ENCODE results near the gene C1orf167.

C1orf167 gene

DNA sequence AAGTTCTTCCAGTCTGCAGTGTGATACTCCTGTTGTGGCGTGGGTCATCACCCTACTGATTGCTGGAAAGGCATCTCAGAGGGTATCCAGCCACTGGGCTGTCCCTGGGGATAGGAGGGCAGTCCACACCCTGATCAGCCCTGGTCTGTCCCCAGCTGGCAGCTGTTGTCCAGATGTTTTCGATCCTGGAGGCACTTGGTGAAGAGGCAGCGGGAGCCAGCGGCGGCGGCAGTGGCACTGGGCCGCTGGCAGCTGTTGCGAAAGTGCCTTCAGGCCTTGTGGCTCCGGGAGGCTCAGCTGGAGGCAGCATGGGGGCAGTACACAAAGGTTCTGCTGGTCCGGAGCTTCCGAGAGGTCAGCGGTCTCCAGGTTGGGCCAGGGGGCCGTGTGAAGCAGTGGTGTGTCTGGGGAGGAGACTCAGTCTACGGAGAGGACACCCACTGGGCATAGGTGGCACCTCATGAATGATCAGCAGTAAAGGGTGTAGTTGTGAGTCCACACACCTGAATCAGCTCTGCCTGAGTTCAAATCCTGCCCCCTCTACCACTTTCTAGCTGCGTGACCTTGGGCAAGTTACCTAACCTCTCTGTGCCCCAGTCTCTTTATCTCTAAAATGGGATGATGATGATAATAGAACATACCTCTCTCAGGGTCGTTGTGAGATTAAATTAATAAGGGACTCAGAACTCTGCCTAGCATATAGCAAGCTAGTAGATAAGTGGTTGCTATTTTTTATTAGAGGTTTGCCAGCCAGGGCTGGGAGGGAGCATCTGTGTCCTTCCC, 6.1 kb downstream of the C1orf167 start:
- DNase-seq, result no peak

DNA sequence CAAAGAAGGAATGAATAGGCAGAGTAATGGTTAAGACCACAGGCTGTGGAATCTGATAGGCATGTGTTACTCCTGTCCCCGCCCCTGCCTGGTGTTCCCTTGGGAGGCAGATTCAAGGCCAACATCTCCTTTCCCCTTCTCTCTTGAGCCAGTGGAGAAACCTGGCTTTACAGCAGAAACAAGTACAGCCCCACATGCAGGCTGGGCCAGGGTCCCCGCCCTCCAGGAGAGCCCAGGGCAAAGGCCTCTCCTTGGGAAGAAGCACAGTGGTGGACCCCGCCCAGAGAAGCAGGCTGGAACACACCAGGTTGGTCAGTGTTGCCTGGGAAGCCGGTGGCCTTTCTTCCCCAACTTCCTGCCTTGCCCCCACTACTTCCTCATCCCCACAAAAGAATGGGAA, 6.8 kb downstream of the C1orf167 start:
- no peak for DNase-seq

DNA sequence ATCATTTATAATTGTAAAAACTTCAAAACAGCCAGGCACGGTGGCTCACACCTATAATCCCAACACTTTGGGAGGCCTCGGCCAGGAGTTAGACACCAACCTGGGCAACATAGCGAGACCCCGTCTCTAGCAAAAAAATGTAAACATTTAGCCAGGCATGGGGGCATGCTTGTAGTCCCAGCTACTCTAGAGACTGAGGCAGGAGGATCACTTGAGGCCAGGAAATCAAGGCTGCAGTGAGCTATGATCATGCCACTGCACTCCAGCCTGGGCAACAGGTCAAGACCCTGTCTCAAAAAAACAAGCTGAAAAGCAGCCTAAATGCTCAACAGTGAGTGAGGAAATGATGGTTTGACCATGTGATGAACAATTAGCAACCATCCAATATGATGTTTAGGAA, 7.3 kb downstream of the C1orf167 start:
- DNase-seq, result no peak

DNA sequence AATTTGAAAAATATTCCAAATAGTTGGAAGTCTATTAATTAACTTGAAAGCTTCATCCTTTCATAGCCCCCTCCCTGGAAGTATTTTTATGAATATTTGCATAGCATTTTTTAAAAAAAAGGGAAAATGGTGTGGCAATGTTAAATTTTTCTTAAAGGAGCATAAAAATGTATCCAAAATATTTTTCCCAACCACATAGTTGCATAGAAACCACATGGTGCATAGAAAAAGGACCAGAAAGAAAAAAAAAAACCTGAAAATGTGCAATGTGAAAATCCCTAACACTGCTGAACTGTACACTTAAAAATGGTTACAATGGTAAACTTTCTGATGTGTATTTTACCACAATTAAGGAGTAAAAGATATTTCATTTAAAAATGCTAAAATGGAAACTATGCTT, 8.0 kb downstream of the C1orf167 start:
- no peak for DNase-seq

DNA sequence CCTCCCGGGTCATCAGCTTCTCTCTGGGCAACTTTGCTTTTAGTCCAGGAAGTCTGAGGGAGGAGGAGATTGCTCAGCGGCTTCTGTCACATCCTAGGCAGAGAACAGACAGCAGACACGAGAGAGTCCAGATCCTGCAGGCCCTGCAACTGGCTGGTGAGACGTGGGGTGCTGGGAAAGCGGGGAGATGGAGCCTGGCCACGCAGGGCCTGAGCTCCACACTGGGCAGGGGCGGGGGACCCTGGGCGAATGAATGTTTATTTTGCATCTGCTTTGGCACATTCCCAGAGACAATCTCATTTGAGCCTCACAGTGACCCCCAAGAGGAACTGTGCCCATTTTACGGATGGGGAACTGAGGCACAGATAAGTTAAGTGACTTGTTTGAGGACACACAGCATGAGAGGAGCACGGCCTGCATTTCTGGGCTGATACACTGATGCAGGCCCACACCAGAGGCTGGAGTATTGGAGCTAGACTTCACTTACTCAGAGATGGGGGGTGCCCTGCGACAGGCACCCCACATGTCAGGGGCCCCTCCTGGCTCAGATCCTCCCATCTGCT, 9.6 kb downstream of the C1orf167 start:
- no peak for DNase-seq

DNA sequence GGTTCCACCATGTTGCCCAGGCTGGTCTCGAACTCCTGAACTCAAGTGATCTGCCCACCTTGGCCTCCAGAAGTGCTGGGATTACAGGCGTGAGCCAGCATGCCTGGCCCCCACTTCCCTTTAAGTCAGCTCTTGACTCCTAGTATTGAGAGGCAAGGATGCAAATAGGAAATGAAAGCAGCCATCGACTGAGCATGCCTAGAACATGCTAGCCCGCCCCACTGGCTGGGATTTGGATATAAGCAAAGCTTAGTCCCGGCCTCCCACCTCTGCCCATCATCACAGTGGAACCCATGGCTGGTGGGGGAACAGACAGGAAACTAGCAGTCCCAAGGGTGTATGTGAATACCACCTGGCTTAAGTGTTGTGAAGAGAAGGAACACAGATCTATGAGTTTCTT, 10.5 kb downstream of the C1orf167 start:
- DNase-seq, result no peak

DNA sequence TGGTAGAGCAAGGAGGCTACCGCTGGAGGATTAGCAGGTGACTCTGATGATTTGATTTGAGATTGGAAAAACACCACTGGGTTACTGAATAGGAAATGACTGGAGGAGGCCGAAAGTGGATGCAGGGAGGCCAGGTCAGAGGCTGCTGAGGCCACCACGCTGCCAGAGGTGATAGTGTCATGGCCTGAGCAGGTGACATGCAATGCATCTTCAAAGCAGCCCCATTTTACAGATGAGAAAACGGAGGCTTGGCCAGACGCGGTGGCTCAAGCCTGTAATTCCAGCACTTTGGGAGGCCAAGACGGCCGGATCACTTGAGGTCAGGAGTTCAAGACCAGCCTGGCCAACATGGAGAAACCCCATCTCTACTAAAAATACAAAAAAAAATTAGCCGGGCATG, 12.8 kb downstream of the C1orf167 start:
- no peak for DNase-seq

DNA sequence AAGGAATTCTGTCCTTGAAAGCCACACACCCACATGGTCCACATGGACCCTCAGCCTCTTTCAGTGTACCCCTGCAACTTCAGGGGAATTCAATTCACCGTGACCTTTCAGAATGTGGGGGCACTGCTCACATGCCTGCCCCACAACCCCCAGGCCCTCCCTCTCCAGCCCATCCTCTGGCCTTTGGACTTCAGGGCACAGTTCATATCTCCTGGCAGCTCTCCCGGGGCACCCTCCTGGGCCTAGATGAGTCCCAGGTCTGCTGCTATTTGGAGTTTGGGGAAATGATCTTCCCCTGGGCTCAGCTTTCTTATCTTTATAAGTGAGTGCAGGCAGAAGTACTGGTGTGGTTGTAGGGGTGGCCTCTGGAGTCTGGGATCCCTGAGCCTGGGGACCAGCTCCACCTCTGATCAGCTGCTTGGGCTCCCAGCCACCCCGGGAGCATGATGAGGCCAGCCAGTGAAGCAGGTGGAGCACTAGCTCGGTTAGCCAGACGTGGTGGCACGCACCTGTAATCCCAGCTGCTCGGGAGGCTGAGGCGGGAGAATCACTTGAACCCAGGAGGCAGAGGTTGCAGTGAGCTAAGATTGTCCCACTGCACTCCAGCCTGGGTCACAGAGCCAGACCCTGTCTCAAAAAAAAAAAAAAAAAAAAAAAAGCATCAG, 15.8 kb downstream of the C1orf167 start:
- no peak for DNase-seq

DNA sequence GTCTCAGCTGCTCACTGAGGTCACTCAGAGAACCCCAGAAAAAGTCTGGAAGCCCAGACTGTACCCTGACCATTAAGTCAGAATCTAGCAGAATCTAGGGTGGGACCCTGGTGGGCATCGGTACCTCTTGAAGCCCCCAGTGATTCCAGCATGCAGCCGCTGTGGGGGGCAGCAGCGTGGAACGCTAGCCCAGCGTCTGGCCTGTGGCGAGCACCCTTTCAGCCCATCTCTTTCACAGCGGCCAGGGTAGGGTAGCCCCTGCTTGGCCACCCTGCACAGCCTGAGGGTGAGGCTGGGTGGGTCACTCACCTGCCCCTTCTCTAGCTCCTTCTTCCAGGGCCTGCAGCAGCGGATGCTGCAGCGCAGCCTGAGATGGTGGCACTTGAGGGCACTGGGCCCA, 16.3 kb downstream of the C1orf167 start:
- DNase-seq, result no peak

DNA sequence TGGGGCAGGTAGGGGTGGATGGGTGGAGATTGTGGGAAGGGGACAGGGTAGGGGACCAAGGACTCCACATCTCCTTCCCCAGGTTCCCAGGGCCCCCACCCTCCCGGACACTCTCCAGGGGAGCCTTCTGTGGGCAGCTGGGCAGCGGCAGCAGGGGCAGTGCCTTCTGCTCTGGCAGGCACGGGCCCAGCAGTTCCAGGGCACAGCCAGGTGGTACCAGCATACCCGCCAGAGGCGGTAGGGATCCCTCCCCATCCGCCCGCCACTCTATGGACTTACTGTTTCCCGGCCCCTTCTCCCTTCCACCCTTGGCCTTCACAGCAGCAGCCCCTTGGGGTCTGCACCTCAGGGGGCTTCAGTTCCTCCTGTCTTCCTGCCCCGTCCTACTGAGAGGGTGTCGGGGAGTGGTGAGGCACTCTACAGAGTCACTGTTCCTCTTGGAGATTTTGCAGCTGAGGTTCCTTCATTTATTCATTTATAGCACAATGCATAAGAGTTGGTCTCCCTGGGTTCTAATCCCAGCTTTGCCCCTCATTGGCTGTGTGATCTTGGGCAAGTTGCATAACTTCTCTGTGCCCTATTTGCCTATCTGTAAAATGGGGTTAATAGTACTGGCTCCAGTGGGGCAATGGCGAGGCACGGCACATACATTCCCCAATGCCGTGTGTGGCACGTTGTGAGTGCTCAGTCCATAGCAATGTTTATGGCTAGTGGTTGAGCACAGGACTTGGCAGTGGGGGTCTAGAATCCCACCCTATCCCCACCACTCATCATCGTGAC, 17.0 kb downstream of the C1orf167 start:
- DNase-seq, result no peak

DNA sequence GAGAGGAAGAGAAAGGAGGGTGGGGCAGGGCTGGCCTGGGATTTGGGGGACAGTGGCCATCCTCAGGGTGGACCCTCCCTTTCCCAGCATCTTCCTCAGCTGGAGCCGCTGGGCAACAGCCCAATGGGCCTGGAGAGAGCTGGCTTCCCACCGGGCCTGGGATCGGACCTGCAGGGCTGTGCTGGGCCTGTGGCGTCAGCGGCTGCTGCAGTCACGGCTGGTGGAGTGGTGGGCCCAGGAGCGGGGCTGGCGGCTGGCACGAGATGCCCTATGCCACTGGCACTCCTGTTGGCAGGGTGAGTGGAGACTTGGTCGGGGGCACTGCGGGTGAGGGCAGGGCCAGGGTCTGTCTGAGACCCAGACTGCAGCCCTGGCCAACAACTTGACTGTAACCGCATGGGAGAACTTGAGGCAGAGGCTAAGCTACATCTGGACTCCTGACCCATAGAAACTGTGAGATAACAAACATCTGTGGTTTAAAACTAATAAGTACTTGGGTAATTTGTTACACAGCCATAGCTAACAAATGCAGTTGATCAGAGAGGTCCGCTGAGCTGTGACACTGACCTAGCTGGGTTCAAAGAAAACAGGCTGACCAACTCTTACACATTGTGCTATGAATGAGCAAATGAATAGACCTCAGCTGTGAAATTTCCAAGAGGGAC, 17.9 kb downstream of the C1orf167 start:
- DNase-seq, result no peak

DNA sequence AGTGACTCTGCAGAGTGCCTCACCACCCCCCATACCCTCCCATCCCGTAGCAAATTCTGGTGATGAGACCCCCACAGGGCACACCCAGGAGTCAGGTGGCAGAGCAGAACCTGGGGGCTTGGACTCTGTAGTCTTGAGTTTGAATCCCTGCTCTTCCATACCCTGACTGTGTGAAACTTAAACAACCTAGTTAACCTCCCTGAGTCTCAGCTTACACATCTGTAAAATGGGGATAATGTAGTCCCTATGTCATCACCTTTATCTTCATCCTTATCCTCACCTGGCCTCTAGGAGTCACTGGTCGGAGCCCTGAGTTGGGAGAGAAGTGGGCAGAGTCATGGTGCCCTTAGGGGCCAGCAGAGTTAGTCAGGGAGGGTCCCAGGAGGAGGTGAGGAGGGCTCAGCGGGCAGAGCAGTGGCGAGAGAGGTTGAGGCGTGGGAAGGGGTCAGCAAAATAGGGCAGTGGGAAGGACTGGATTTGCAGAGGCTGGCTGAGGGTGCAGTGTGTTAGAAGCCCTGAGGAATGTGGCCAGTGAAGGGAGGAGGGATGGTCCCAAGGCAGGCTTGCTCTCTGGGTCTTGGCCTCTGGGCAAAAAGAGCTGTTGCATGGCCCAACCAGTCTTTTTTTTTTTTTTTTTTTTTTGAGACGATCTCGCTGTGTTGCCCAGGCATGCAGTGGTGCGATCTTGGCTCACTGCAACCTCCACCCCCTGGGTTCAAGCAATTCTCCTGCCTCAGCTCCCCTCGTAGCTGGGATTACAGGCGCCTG, 18.6 kb downstream of the C1orf167 start:
- no peak for DNase-seq

DNA sequence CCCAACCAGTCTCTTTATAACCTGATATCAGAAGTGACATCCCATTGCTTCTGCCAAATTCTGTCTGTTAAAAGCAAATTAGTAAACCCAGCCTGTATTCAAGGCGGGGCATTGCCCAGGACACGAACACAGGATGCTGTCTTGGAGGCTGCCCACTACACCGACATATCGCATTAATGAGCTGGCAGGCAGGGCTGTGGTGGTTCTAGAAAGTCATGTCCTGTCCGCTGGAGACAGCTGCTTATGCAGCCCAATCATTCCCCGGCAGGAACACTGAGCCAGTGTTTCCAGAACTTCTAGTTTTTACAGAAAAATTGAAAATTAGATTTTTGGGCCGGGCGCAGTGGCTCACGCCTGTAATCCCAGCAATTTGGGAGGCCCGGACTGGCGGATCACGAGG, 19.3 kb downstream of the C1orf167 start:
- no peak for DNase-seq

DNA sequence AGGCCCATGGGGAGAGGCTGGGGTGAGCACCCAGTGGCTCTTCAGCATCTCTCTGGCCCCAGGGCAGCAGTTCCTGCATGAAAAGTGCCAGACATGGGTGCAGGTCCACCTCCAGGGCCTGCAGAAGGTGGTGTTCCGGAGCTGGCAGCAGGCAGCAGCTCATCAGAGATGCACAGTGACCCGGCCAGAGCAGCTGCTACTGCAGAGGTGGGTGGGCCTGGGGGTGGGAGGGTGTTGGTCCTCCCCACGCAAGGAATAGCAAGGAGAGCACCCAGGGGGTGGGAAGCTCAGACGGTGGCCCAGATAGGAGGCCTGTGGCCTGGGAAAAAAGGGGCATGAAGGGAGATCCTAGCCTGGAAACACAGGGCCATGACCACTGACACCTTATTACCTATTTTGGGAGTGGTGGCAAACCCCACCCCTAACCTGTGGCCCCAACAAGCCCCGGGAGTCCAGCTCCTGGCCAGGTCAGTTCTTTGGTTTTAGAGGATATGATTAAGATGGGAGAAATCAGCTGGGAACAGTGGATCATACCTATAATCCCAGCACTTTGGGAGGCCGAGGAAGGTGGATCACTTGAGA, 20.2 kb downstream of the C1orf167 start:
- no peak for DNase-seq

DNA sequence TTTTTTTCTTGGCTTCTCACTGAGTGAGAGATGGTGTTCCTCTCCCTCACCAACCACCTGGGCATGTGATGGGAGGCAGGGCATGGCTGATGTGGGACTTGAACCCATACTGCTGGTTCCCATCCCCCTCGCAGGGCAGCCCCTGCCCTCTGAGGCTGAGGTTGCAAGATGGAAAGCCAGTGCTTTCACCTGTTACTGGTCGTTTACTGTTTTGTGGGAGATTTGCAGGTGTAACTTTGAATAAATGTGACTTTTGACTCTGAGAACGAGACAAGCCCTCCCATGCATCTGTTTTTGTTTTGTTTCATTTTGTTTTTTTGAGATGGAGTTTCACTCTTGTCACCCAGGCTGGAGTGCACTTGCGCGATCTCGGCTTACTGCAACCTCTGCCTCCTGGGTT, 21.6 kb downstream of the C1orf167 start:
- DNase-seq, result no peak

DNA sequence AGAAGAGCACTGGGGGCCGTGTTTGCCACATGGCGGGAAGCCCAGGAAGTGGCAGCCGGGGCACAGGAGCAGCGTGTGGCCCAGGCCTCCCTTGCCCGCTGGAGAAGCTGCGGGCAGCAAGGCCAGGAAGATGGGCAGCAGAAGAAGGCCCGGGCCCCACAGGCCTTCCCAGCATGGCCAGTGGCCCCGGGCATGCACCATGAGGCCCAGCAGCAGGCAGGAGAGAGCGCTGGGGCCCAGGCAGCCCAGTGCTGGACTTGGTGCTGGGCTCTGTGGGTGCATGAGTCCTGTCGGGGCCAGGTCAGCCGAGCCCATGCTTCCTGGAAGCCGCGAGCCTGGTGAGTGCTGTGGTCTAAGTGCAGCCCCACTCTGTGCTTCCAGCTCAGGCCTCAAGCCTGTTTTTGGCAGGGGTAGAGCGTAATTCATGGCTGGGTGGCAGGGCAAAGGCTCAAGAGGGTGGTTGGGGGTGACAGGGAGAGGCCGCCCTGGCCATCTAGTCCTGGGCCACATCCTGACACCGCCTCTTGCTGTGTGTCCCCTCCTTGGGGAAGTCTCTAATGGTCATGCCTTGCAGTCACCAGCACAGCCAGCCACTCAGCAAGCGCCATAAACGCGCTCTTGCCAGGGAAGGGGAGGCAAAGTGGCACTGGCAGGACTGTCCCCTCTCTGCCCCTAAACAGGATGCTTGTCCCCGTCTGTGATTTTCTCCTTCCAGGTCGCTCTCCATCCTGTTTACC, 22.4 kb downstream of the C1orf167 start:
- DNase-seq, result no peak

DNA sequence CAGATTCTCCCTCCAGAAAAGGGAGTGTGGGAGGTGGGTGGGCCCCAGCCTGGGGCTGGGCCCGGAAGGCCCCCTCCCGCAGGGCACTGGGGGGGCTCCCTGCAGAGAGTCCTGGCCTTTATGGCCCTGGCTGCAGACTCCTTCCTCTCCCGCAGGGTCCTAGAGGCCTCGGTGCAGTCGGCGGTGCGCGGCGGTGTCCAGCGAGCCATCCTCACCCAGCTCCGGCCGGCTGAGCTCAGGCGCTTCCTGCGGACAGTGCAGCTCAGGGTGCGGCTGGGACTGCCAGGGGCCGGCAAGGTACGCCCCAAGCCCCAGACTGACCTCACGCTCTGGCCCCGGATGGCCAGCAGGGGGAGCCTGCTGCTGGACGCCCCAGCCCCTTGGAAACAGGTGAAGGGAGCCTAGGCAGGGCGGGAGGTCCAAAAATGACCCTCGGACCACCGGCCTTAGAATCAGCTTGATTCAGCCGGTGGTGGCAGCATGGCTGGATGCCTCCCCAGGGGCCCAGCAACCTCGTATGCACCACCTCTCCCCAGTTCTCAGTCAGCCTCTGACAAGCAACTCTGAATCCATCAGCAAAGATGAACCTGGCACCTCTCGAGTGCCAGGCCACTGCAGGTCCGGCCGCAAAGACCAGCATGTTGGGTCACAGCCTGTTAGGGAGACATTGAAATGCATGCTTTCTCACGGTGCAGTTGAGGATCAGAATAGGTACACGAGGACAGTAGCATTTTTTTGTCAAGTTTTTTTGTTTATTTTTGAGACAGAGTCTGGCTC, 23.2 kb downstream of the C1orf167 start:
- peak in 3 of 6 experiments; percentile 18 to 45 (median 25) for DNase-seq

DNA sequence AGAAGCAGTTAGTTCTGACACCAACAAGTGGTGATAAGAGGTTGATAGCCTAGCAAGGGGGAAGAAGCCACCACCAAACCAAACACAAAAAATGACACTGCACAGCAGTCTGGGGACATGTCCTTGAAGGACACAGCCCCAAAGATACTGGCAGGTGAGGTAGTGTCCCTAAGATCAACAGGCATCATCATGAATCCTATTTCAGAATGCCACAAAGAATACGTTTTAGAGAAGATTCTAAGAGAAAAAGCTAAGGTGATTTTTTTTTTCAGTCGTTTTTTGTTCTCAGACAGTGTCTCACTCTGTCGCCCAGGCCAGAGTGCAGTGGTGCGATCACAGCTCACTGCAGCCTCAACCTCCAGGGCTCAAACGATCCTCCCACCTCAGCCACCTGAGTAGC, 24.2 kb downstream of the C1orf167 start:
- no peak for DNase-seq

DNA sequence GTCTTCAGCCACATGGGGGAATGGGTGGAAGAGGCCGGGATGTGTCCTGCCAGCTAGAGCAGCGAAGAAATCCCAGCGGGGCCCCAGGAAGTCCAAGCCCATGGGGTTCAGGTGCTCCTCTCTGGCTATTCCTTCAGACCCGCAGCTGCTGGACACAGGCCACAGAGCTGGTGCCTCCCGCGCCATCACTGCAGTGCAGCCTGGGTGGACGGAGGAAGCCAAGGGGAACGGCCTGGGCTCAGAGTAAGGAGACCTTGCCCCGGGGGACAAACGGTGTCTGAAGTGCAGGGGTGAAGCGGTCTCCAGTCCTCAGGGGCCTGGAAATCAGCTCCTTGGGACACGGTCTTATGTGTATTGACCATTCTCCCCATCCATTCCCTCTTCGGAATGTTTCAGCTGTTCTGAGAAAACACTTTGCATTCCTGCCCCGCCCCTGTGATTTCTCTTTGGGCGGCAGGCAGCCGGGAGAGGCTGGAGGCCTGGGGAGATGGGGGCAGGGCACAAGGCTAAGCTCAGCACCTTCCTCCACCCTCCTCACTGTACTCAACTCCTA, 25.3 kb downstream of the C1orf167 start:
- no peak for DNase-seq
